HL-60 (cell line): ENCODE results near the gene ALDH1A2.
"Not testable (repeated sequence)": the region's sequence is repeated elsewhere in the genome, so short reads cannot be mapped to it uniquely, and the experiment has no call there.

Source experiments
- DNase-seq, 2 experiments: peaks; one replicate each; pipeline ENCODE4 v3.0.0-alpha.2; 2010 to 2020; ENCODE audit warnings: low read depth in 1 of 2, low spot score in 1 of 2
- H3K27ac ChIP-seq: fragments of 250-450 bp; sonication (Bioruptor Pico); replicated peaks from 2 replicates; pipeline ENCODE4 v1.5.1; 2020; ENCODE audit warnings: mild to moderate bottlenecking, moderate library complexity
- H3K27me3 ChIP-seq: fragments of 250-450 bp; sonication (Bioruptor Pico); 2 replicates; pipeline ENCODE4 v1.5.1; 2021; ENCODE audit warnings: mild to moderate bottlenecking, moderate library complexity; ENCODE audit not compliant: insufficient read depth, poor library complexity, severe bottlenecking
- H3K4me3 ChIP-seq: replicated peaks from 2 replicates; pipeline ENCODE4 v1.5.1; 2011; ENCODE audit warnings: mild to moderate bottlenecking, control low read depth, low read length; ENCODE audit not compliant: insufficient read depth
- CTCF ChIP-seq: IDR thresholded peaks from one replicate; pipeline ENCODE4 v1.5.1; 2011; ENCODE audit warnings: low read length, control low read depth, inconsistent platforms; ENCODE audit not compliant: insufficient read depth
- GABPA ChIP-seq: IDR thresholded peaks from 2 replicates; pipeline ENCODE4 v1.6.1; 2012; ENCODE audit warnings: low read depth
- POLR2AphosphoS5 ChIP-seq: IDR thresholded peaks from 2 replicates; pipeline ENCODE4 v1.6.1; 2012; ENCODE audit warnings: low read depth
- REST ChIP-seq: IDR thresholded peaks from 2 replicates; pipeline ENCODE4 v1.6.1; 2012; ENCODE audit warnings: low read depth; ENCODE audit not compliant: insufficient replicate concordance
- SPI1 ChIP-seq: IDR thresholded peaks from 2 replicates; pipeline ENCODE4 v1.6.1; 2012; ENCODE audit warnings: low read depth, mild to moderate bottlenecking, borderline replicate concordance

The ALDH1A2 gene

GRCh38 chr15:58038426-58039078, 27.0 kb downstream of the ALDH1A2 start:
- TF ChIP-seq GABPA (no peak), SPI1 (no peak), POLR2AphosphoS5 (no peak), REST (no peak), CTCF (no peak)
- H3K27ac ChIP-seq: no peak overlapping the region
- no peak overlapping the region for H3K4me3 ChIP-seq
- no peak for DNase-seq
- peaks cover 5% of the 10 kb centered on the region for H3K27me3 ChIP-seq

- DNase-seq: no peak
- Histone ChIP-seq H3K4me3 (no peak overlapping the region), H3K27ac (no peak overlapping the region), H3K27me3 (peaks cover 5% of the 10 kb centered on the region)
- TF ChIP-seq SPI1: no peak
- TF ChIP-seq POLR2AphosphoS5: no peak
- TF ChIP-seq GABPA: no peak
- no peak for TF ChIP-seq CTCF
- no peak for TF ChIP-seq REST
Measured at GRCh38 chr15:58037723-58038301, 27.7 kb downstream of the ALDH1A2 start.

- H3K4me3 ChIP-seq: no peak overlapping the region
- peaks cover 3% of the 10 kb centered on the region for H3K27me3 ChIP-seq
- no peak overlapping the region for H3K27ac ChIP-seq
- DNase-seq: no peak
- no peak for TF ChIP-seq REST
- no peak for TF ChIP-seq GABPA
- TF ChIP-seq POLR2AphosphoS5: no peak
- no peak for TF ChIP-seq SPI1
- TF ChIP-seq CTCF: no peak
Measured at GRCh38 chr15:58036579-58036978, 28.9 kb downstream of the ALDH1A2 start.

- not testable (repeated sequence) for H3K27me3 ChIP-seq, DNase-seq, H3K4me3 ChIP-seq, H3K27ac ChIP-seq
Measured at GRCh38 chr15:58028392-58028791, 37.1 kb downstream of the ALDH1A2 start.
